Measurements from ENCODE around the gene PTPRD.

The PTPRD gene

DNA sequence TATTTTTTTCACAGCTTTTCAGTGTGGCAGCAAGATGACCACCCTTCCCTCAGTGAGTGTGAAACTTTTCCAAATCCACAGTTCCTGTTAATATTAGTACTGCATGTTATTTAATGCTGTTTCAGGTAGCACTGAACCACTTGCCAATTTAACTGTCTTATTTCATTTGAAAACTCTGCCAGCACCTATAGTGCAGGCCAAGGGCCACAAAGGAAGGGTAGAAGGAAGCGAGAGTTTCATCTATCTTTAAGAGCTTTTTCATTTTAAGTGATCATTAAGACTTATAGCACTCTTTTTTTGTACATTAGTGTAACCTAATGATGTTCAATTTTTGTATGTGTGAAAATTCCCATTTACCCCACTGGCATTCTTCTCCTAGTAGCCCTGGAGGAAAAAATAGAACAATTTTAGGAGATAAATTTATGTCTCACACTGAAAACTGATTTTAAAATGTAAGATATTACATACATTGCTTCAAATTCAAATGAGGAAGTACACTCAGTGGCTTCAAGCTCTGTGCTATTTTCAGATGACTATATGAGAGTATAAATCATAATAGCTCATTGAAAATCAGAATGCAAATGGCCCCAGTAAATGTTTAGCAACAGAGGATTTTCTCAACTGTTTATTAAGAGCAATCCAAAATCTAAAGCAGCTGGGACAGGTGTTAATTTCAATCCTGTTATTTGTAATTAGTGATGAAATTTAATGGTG, 820.5 kb downstream of the PTPRD start:
- no peak overlapping the region for H3K4me3 ChIP-seq (ENCODE audit: low read depth, low read length)
- no peak for DNase-seq (ENCODE audit: low read depth)
- no peak for TF ChIP-seq CTCF (IDR thresholded peaks at IDR 0.05; ENCODE audit: insufficient read depth, low read depth, low read length, missing control alignments)

DNA sequence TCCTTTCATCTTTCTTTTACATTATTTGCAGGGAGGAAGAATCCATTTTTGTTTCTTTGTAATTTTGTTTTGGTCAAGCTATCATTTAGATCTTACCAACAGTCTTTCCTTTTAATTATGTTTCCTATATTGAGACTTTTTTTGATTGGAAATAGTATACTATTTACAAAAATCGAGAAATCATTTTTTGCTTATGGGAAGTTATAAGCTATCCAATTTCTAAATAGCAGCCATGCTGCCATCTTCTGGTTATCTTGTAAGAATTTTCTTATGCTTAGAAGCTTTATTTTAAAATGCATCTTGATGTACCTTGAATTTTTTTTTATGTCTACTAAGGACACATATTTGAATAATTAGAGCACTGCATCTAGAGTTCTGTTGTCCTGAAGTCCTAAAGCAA, 821.2 kb downstream of the PTPRD start:
- peak; percentile 4 for TF ChIP-seq CTCF (IDR thresholded peaks at IDR 0.05; ENCODE audit: insufficient read depth, low read depth, low read length, missing control alignments)
- H3K4me3 ChIP-seq (ENCODE audit: low read depth, low read length): no peak overlapping the region
- peak; percentile 9 for DNase-seq (ENCODE audit: low read depth)

DNA sequence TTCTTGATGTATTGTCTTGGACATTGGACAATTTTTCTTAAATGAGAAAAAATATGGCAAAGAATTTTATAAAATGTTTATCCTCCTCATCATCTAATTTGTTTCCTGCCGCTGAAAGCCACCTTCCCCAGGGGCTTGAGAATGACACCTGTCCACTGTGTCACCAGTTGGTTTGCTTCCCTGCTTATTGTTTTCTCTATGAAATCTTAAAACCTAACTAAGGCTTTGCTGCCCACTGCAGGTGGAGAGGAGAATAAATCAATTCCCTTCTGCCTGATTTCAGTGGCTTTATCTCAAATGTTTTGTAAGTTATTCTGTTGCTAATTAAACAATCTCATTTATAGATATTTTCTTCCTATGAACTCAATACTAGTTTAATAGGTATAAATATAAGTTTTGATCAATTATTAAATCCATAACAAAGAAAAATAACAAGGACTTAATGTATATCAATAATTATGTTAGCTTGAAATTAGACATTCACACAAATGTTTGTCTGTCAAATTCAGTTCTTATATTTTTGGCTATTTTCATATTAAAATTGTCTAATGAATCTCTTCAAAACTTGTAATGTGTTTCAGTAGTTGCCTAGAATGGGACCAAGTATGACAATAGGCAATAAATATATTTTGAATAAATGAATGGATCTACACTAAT, 822.5 kb downstream of the PTPRD start:
- peak; percentile 58 for DNase-seq (ENCODE audit: low read depth)
- TF ChIP-seq CTCF (IDR thresholded peaks at IDR 0.05; ENCODE audit: insufficient read depth, low read depth, low read length, missing control alignments): peak; percentile 73
- no peak overlapping the region for H3K4me3 ChIP-seq (ENCODE audit: low read depth, low read length)

- TF ChIP-seq CTCF (IDR thresholded peaks at IDR 0.05; ENCODE audit: insufficient read depth, low read depth, low read length, missing control alignments): no peak
- no peak for DNase-seq (ENCODE audit: low read depth)
- H3K4me3 ChIP-seq (ENCODE audit: low read depth, low read length): no peak overlapping the region
Measured at GRCh38 chr9:9783711-9784110, 829.1 kb downstream of the PTPRD start.

- DNase-seq (ENCODE audit: low read depth): no peak
- no peak overlapping the region for H3K4me3 ChIP-seq (ENCODE audit: low read depth, low read length)
- TF ChIP-seq CTCF (IDR thresholded peaks at IDR 0.05; ENCODE audit: insufficient read depth, low read depth, low read length, missing control alignments): no peak
Measured at GRCh38 chr9:9783211-9783610, 829.6 kb downstream of the PTPRD start.

- DNase-seq (ENCODE audit: low read depth): no peak
- TF ChIP-seq CTCF (IDR thresholded peaks at IDR 0.05; ENCODE audit: insufficient read depth, low read depth, low read length, missing control alignments): no peak
- no peak overlapping the region for H3K4me3 ChIP-seq (ENCODE audit: low read depth, low read length)
Measured at GRCh38 chr9:9778293-9778692, 834.5 kb downstream of the PTPRD start.
